H1 (cell line): ENCODE results near the gene PIP5K1B. TPM values are rescaled to one million over a fixed set of nuclear protein-coding genes. Genes with fewer than 3 reads are reported as not detected.

Experiments
- CTCF ChIA-PET: fragments of 300-600 bp; sonication (Branson Sonifier 250); formaldehyde crosslinking; loops from one replicate; lab custom pipeline; 2021; ENCODE audit not compliant: partially characterized antibody; lab: Charles Lee
- POLR2A ChIA-PET: fragments of 300-600 bp; sonication (Branson Sonifier 250); formaldehyde crosslinking; loops from one replicate; lab custom pipeline; 2021; ENCODE audit warnings: inconsistent platforms; ENCODE audit not compliant: partially characterized antibody; lab: Charles Lee
- DNase-seq, 2 experiments: peaks; one replicate each; pipeline versions ENCODE4 v3.0.0 to v3.0.0-alpha.2; 2010 to 2022; ENCODE audit warnings: low spot score in 2 of 2, low read depth in 1 of 2, mixed read lengths in 1 of 2
- FAIRE-seq: peaks from 2 replicates; lab custom pipeline; 2011; peaks lifted over from hg19 to GRCh38; lab: Jason Lieb, UNC
- H2AFZ ChIP-seq: 2 replicates; pipeline ENCODE4 v1.8.1; 2012; ENCODE audit warnings: low read length, inconsistent platforms
- H2AK5ac ChIP-seq: 2 replicates; pipeline ENCODE4 v1.6.1; 2013; ENCODE audit warnings: low read depth, low read length
- H2BK120ac ChIP-seq: replicated peaks from 2 replicates; pipeline ENCODE3; 2013; ENCODE audit warnings: low read depth, low read length, inconsistent platforms
- H2BK12ac ChIP-seq: 2 replicates; pipeline ENCODE4 v1.6.1; 2013; ENCODE audit warnings: low read depth, low read length
- H2BK15ac ChIP-seq: 2 replicates; pipeline ENCODE4 v1.6.1; 2013; ENCODE audit warnings: low read length
- H2BK20ac ChIP-seq: 2 replicates; pipeline ENCODE4 v1.6.1; 2013; ENCODE audit warnings: low read length
- H2BK5ac ChIP-seq: 2 replicates; pipeline ENCODE4 v1.6.1; 2013; ENCODE audit warnings: low read depth, low read length
- H3K14ac ChIP-seq: 2 replicates; pipeline ENCODE4 v1.6.1; 2013; ENCODE audit warnings: inconsistent platforms; ENCODE audit not compliant: insufficient read length
- H3K18ac ChIP-seq: 2 replicates; pipeline ENCODE4 v1.6.1; 2013; ENCODE audit warnings: low read length; ENCODE audit errors: extremely low read depth
- H3K23ac ChIP-seq: 2 replicates; pipeline ENCODE4 v1.6.1; 2013; ENCODE audit warnings: inconsistent platforms; ENCODE audit not compliant: insufficient read length
- H3K23me2 ChIP-seq: 2 replicates; pipeline ENCODE4 v1.6.1; 2013; ENCODE audit warnings: low read depth, low read length
- H3K27ac ChIP-seq: 2 replicates; pipeline ENCODE4 v1.6.1; 2011; ENCODE audit warnings: low read depth, low read length, inconsistent platforms
- H3K27me3 ChIP-seq, 4 experiments: replicated peaks in 1 of 4; 1 replicate in 1 of 4; 2 replicates in 3 of 4; pipeline versions ENCODE4 v1.6.1 to v1.8.1; 2011 to 2013; ENCODE audit warnings: low read length in 3 of 4, mild to moderate bottlenecking in 3 of 4, inconsistent platforms in 2 of 4, mixed read lengths in 2 of 4, moderate library complexity in 1 of 4; ENCODE audit not compliant: control insufficient read depth in 3 of 4, insufficient read depth in 3 of 4; ENCODE audit errors: extremely low read depth in 1 of 4
- H3K36me3 ChIP-seq, 4 experiments: 2 replicates each; pipeline versions ENCODE4 v1.6.1 to v1.8.1; 2011 to 2013; ENCODE audit warnings: mild to moderate bottlenecking in 4 of 4, low read length in 3 of 4, moderate library complexity in 2 of 4, control low read depth in 1 of 4, inconsistent platforms in 1 of 4; ENCODE audit not compliant: insufficient read depth in 4 of 4, control insufficient read depth in 2 of 4
- H3K4ac ChIP-seq: replicated peaks from 2 replicates; pipeline ENCODE3; 2013; ENCODE audit warnings: low read length, low read depth, mixed read lengths, inconsistent platforms; ENCODE audit not compliant: insufficient read length
- H3K4me1 ChIP-seq, 4 experiments: replicated peaks in 1 of 4; 1 replicate in 1 of 4; 2 replicates in 3 of 4; pipeline versions ENCODE4 v1.6.1 to v1.8.1; 2011 to 2013; ENCODE audit warnings: low read length in 3 of 4, inconsistent platforms in 2 of 4, mixed read lengths in 1 of 4; ENCODE audit not compliant: insufficient read depth in 4 of 4, control insufficient read depth in 3 of 4
- H3K4me2 ChIP-seq, 2 experiments: 2 replicates each; pipeline versions ENCODE4 v1.6.1 to v1.8.1; 2011 to 2013; ENCODE audit warnings: low read depth in 2 of 2, low read length in 2 of 2, control low read depth in 1 of 2, inconsistent platforms in 1 of 2, mild to moderate bottlenecking in 1 of 2; ENCODE audit not compliant: insufficient read depth in 1 of 2
- H3K4me3 ChIP-seq, 4 experiments: fragments of 200-600, 300-600 bp in 1 of 4; sonication (generic), shearing (Covaris generic), sonication (Bioruptor Twin) in 1 of 4; 2 replicates each; pipeline versions ENCODE4 v1.5.1 to v1.8.1; 2011 to 2016; ENCODE audit warnings: low read length in 4 of 4, low read depth in 3 of 4, control low read depth in 2 of 4, inconsistent platforms in 2 of 4, mild to moderate bottlenecking in 2 of 4, mixed read lengths in 1 of 4, moderate library complexity in 1 of 4; ENCODE audit not compliant: insufficient read depth in 2 of 4; ENCODE audit errors: extremely low read depth in 1 of 4
- H3K56ac ChIP-seq: replicated peaks from 2 replicates; pipeline ENCODE3; 2013; ENCODE audit warnings: low read depth, mild to moderate bottlenecking, mixed read lengths, low read length, inconsistent platforms; ENCODE audit not compliant: insufficient read length
- H3K79me1 ChIP-seq: 2 replicates; pipeline ENCODE4 v1.6.1; 2013; ENCODE audit warnings: low read depth, low read length, control low read depth
- H3K79me2 ChIP-seq, 2 experiments: 2 replicates each; pipeline versions ENCODE4 v1.6.1 to v1.8.1; 2012 to 2013; ENCODE audit warnings: low read length in 2 of 2, mild to moderate bottlenecking in 2 of 2, inconsistent platforms in 1 of 2; ENCODE audit not compliant: insufficient read depth in 2 of 2, control insufficient read depth in 1 of 2
- H3K9ac ChIP-seq, 4 experiments: replicated peaks in 1 of 4; 1 replicate in 1 of 4; 2 replicates in 3 of 4; pipeline versions ENCODE4 v1.6.1 to v1.8.1; 2011 to 2013; ENCODE audit warnings: low read depth in 3 of 4, low read length in 3 of 4, control low read depth in 2 of 4, mild to moderate bottlenecking in 2 of 4, moderate library complexity in 2 of 4, inconsistent platforms in 1 of 4; ENCODE audit errors: extremely low read depth in 1 of 4
- H3K9me3 ChIP-seq, 2 experiments: 2 replicates each; pipeline versions ENCODE4 v1.6.1 to v1.8.1; 2012 to 2013; ENCODE audit warnings: mild to moderate bottlenecking in 2 of 2, moderate library complexity in 2 of 2, control low read depth in 1 of 2, inconsistent platforms in 1 of 2, low read depth in 1 of 2, low read length in 1 of 2, mixed read lengths in 1 of 2; ENCODE audit not compliant: insufficient read depth in 2 of 2
- H4K20me1 ChIP-seq, 2 experiments: replicated peaks in 1 of 2; 2 replicates each; pipeline versions ENCODE3 to v1.8.1; 2011 to 2013; ENCODE audit warnings: inconsistent platforms in 2 of 2, low read length in 2 of 2, mild to moderate bottlenecking in 1 of 2; ENCODE audit not compliant: insufficient read depth in 2 of 2, control insufficient read depth in 1 of 2
- H4K5ac ChIP-seq: 2 replicates; pipeline ENCODE4 v1.6.1; 2013; ENCODE audit warnings: low read length, low read depth, mixed read lengths, inconsistent platforms; ENCODE audit not compliant: insufficient read length
- H4K8ac ChIP-seq: 2 replicates; pipeline ENCODE4 v1.8.0; 2013; ENCODE audit warnings: mild to moderate bottlenecking, moderate library complexity, low read length, inconsistent platforms; ENCODE audit not compliant: insufficient read depth; ENCODE audit errors: extremely low read depth
- H4K91ac ChIP-seq: replicated peaks from 2 replicates; pipeline ENCODE3; 2013; ENCODE audit warnings: low read length, mixed read lengths, inconsistent platforms; ENCODE audit not compliant: insufficient read length
- ASH2L ChIP-seq: fragments of 200-600, 300-600 bp; sonication (generic); IDR thresholded peaks from one replicate; pipeline ENCODE4 v1.7.1; 2017; ENCODE audit warnings: low read length
- ATF2 ChIP-seq: IDR thresholded peaks from 2 replicates; pipeline ENCODE4 v1.6.1; 2012; ENCODE audit warnings: low read length, inconsistent platforms
- BCL11A ChIP-seq, 2 experiments: IDR thresholded peaks; one replicate each; pipeline ENCODE4 v1.6.1; 2011; ENCODE audit warnings: low read depth in 2 of 2, low read length in 2 of 2, mild to moderate bottlenecking in 2 of 2
- CTCF ChIP-seq, 3 experiments: IDR thresholded peaks; 1 replicate in 2 of 3; 2 replicates in 1 of 3; pipeline versions ENCODE4 v1.5.1 to v1.6.1; 2011; ENCODE audit warnings: low read length in 3 of 3, mild to moderate bottlenecking in 3 of 3, inconsistent platforms in 2 of 3, low read depth in 1 of 3, moderate library complexity in 1 of 3; ENCODE audit not compliant: insufficient read depth in 1 of 3; ENCODE audit errors: control extremely low read depth in 1 of 3
- E2F6 ChIP-seq: IDR thresholded peaks from 2 replicates; pipeline ENCODE4 v1.6.1; 2012; ENCODE audit warnings: inconsistent platforms
- GTF2F1 ChIP-seq: IDR thresholded peaks from 2 replicates; pipeline ENCODE4 v1.6.1; 2012; ENCODE audit warnings: low read depth, low read length, improper control_type of control experiment, borderline replicate concordance
- RNF2 ChIP-seq: fragments of 200-900, 300-1000 bp; sonication (generic); IDR thresholded peaks from 2 replicates; pipeline ENCODE4 v1.7.1; 2016; ENCODE audit warnings: borderline replicate concordance, low read depth, mild to moderate bottlenecking, antibody characterized with exemption, low read length; ENCODE audit not compliant: poor library complexity, severe bottlenecking; ENCODE audit errors: missing control alignments
- SIX5 ChIP-seq: IDR thresholded peaks from 2 replicates; pipeline ENCODE4 v1.6.1; 2011; ENCODE audit warnings: mild to moderate bottlenecking, low read depth, low read length
- SP2 ChIP-seq: IDR thresholded peaks from 2 replicates; pipeline ENCODE4 v1.6.1; 2012; ENCODE audit warnings: mild to moderate bottlenecking, low read length, inconsistent platforms
- WGBS, 2 experiments: shearing (Covaris generic) in 1 of 2; methylation state at CpG; one replicate each; pipeline versions ENCODE4 v1.1.6 to v1.1.7; 2013 to 2015; ENCODE audit warnings: low lambda C conversion rate in 2 of 2, mixed read lengths in 2 of 2, inconsistent platforms in 1 of 2, low coverage in 1 of 2, missing lambda C conversion rate in 1 of 2; ENCODE audit not compliant: insufficient replicate concordance in 2 of 2, insufficient coverage in 1 of 2, insufficient read length in 1 of 2; ENCODE audit errors: extremely low coverage in 1 of 2, missing lambda C conversion rate in 1 of 2; 5-methylcytosine and 5-hydroxymethylcytosine counted together
- polyA plus RNA-seq, 7 experiments: library from polyadenylated mRNA; depleted of rRNA in 3 of 7; stranded (reverse) in 5 of 7; unstranded in 2 of 7; fragments of >200 nt in 5 of 7; fragments of 200-250 nt in 2 of 7; gene quantifications; 1 replicate in 5 of 7; 2 replicates in 1 of 7; 4 replicates in 1 of 7; pipeline versions ENCODE4 v1.2.1 to v1.2.3, GENCODE V29; 2011 to 2013; ENCODE audit warnings: missing spikeins in 2 of 7, mixed read lengths in 2 of 7
- total RNA-seq: library from RNA; stranded (reverse); fragmentation: NEBNext Ultra II Directional; extraction: Animal tissue kit (Norgen Biotek cat#: 25700); gene quantifications from 2 replicates; pipeline ENCODE4 v1.2.1, GENCODE V29; 2021

Gene PIP5K1B
- total and polyA plus RNA-seq, 2 of the 8 experiments (the other 6 are each of a cell fraction or from before 2014, with no cell fraction given): 4.7 to 7.7 TPM

GRCh38 chr9:68904454-68904853 is 199.4 kb downstream of the PIP5K1B start:
- no peak overlapping the region for H2BK12ac ChIP-seq
- H3K23ac ChIP-seq: no peak overlapping the region
- H3K56ac ChIP-seq: no peak overlapping the region
- no peak overlapping the region for H3K18ac ChIP-seq
- ChIA-PET POLR2A (interaction anchor here (0.8 kb wide), 1 partner anchor 76 kb away, joined by 3 read pairs; no protein-coding TSS in a partner anchor), CTCF (no interaction called here)
- no peaks in the 10 kb centered on the region for H4K20me1 ChIP-seq
- H2AK5ac ChIP-seq: no peak overlapping the region
- no peak overlapping the region for H3K9ac ChIP-seq
- FAIRE-seq (no peak), DNase-seq (no peak)
- H4K5ac ChIP-seq: no peak overlapping the region
- no peaks in the 10 kb centered on the region for H3K9me3 ChIP-seq
- no peak overlapping the region for H2AFZ ChIP-seq
- no peak overlapping the region for H3K14ac ChIP-seq
- no peaks in the 10 kb centered on the region for H3K23me2 ChIP-seq
- no peaks in the 10 kb centered on the region for H3K79me1 ChIP-seq
- H3K4me3 ChIP-seq: no peak overlapping the region
- 71% methylated on average over 6 of the region's 6 CpGs; no CpG with 5 or more reads in 1 of the 2 experiments for WGBS, 2 experiments
- H3K4ac ChIP-seq: no peak overlapping the region
- no peak overlapping the region for H4K91ac ChIP-seq
- H3K4me1 ChIP-seq: 0 out of 7 replicates have a peak, but pooled peaks cover 0 to 1% (median 0%) of the 10 kb centered on the region in 4 experiments
- no peak overlapping the region for H2BK120ac ChIP-seq
- H2BK15ac ChIP-seq: no peak overlapping the region
- H3K4me2 ChIP-seq: no peak overlapping the region
- no peak overlapping the region for H3K27ac ChIP-seq
- no peak overlapping the region for H4K8ac ChIP-seq
- H3K36me3 ChIP-seq: no peaks in the 10 kb centered on the region
- H3K79me2 ChIP-seq: no peaks in the 10 kb centered on the region
- no peak overlapping the region for H2BK20ac ChIP-seq
- no peaks in the 10 kb centered on the region for H3K27me3 ChIP-seq
- no peak overlapping the region for H2BK5ac ChIP-seq
- no peak for TF ChIP-seq CTCF (IDR thresholded peaks at IDR 0.05; ENCODE audit: control extremely low read depth in 1 of 3, insufficient read depth in 1 of 3, low read depth in 1 of 3, low read length in 3 of 3)
- TF ChIP-seq BCL11A (IDR thresholded peaks at IDR 0.05; ENCODE audit: low read depth in 2 of 2, low read length in 2 of 2): no peak
- TF ChIP-seq RNF2: no peak
- TF ChIP-seq ATF2: no peak
- TF ChIP-seq E2F6: no peak
- no peak for TF ChIP-seq SP2
- no peak for TF ChIP-seq GTF2F1
- TF ChIP-seq SIX5: no peak
- no peak for TF ChIP-seq ASH2L
